Immature natural killer cell (primary cell): ENCODE data around the gene H3-3A. TPM values are rescaled to one million over a fixed set of nuclear protein-coding genes. Genes with fewer than 3 reads are reported as not detected.

Experiments
- DNase-seq, 3 donors: peaks; one replicate each; pipeline ENCODE4 v3.0.0; 2022; ENCODE audit warnings: mixed read lengths in 1 of 3
- H3K27ac Mint-ChIP-seq, 6 donors: one replicate each; pipeline ENCODE4 v1.8.0; 2020; ENCODE audit warnings: mixed read lengths in 6 of 6, mild to moderate bottlenecking in 5 of 6, inconsistent platforms in 4 of 6, moderate library complexity in 3 of 6
- H3K27me3 Mint-ChIP-seq, 3 donors: one replicate each; pipeline ENCODE4 v1.8.0; 2020 to 2021; ENCODE audit warnings: low read depth in 3 of 3, mild to moderate bottlenecking in 3 of 3, mixed read lengths in 3 of 3, moderate library complexity in 3 of 3, inconsistent platforms in 1 of 3
- H3K36me3 Mint-ChIP-seq, 3 donors: one replicate each; pipeline ENCODE4 v1.8.0; 2020; ENCODE audit warnings: mixed read lengths in 3 of 3, inconsistent platforms in 2 of 3, mild to moderate bottlenecking in 2 of 3
- H3K4me1 Mint-ChIP-seq, 2 donors: one replicate each; pipeline ENCODE4 v1.8.0; 2020; ENCODE audit warnings: inconsistent platforms in 2 of 2, mild to moderate bottlenecking in 2 of 2, mixed read lengths in 2 of 2, moderate library complexity in 1 of 2
- H3K4me3 Mint-ChIP-seq, 5 donors: one replicate each; pipeline ENCODE4 v1.8.0; 2020; ENCODE audit warnings: mild to moderate bottlenecking in 5 of 5, mixed read lengths in 5 of 5, inconsistent platforms in 3 of 5, moderate library complexity in 3 of 5
- H3K9me3 Mint-ChIP-seq, 6 donors: one replicate each; pipeline ENCODE4 v1.8.0; 2020; ENCODE audit warnings: mild to moderate bottlenecking in 6 of 6, mixed read lengths in 6 of 6, inconsistent platforms in 4 of 6, moderate library complexity in 3 of 6
- polyA plus RNA-seq, 3 donors: library from polyadenylated mRNA; unstranded; fragments of 300-500 nt; fragmentation: Illumina TruSeq; gene quantifications; one replicate each; pipeline ENCODE4 v1.2.3, GENCODE V29; 2021

The H3-3A gene
- polyA plus RNA-seq, 3 donors from 2014 or later, result 850 to 1,086 (median 967) TPM

- no peaks in the 10 kb centered on the region for H3K4me1 Mint-ChIP-seq
- no peak for DNase-seq
- no peaks in the 10 kb centered on the region for H3K27me3 Mint-ChIP-seq
- peaks cover 0 to 4% (median 0%) of the 10 kb centered on the region in 3 donors for H3K36me3 Mint-ChIP-seq
- H3K4me3 Mint-ChIP-seq, result no peak overlapping the region
- H3K9me3 Mint-ChIP-seq, result no peaks in the 10 kb centered on the region
- H3K27ac Mint-ChIP-seq, result peak overlapping the region in 1 of 6 donors; percentile 49
These were observed 23.9 kb upstream of the H3-3A start for GRCh38 chr1:226038661-226039060.

GRCh38 chr1:226041419-226041818 lies 21.1 kb upstream of the H3-3A start:
- H3K4me1 Mint-ChIP-seq, result no peaks in the 10 kb centered on the region
- H3K9me3 Mint-ChIP-seq, result no peaks in the 10 kb centered on the region
- H3K27ac Mint-ChIP-seq, result peak overlapping the region in 1 of 6 donors; percentile 30
- peaks cover 0 to 5% (median 4%) of the 10 kb centered on the region in 3 donors for H3K36me3 Mint-ChIP-seq
- no peak overlapping the region for H3K4me3 Mint-ChIP-seq
- no peak for DNase-seq
- no peaks in the 10 kb centered on the region for H3K27me3 Mint-ChIP-seq

GRCh38 chr1:226044514-226045101 lies 17.9 kb upstream of the H3-3A start:
- no peaks in the 10 kb centered on the region for H3K9me3 Mint-ChIP-seq

GRCh38 chr1:226046240-226046639 lies 16.3 kb upstream of the H3-3A start:
- no peak for DNase-seq
- H3K9me3 Mint-ChIP-seq, result no peaks in the 10 kb centered on the region
- peak overlapping the region in 1 of 6 donors; percentile 12 for H3K27ac Mint-ChIP-seq
- peaks cover 0 to 5% (median 3%) of the 10 kb centered on the region in 3 donors for H3K36me3 Mint-ChIP-seq
- no peak overlapping the region for H3K4me3 Mint-ChIP-seq
- H3K4me1 Mint-ChIP-seq, result no peaks in the 10 kb centered on the region
- H3K27me3 Mint-ChIP-seq, result peaks cover 0 to 4% (median 0%) of the 10 kb centered on the region in 3 donors

More at GRCh38 chr1:226044514-226045101, 17.9 kb upstream of the H3-3A start:
- no peak overlapping the region for H3K27ac Mint-ChIP-seq
- H3K4me1 Mint-ChIP-seq, result no peaks in the 10 kb centered on the region
- DNase-seq, result no peak
- H3K36me3 Mint-ChIP-seq, result peaks cover 0 to 5% (median 4%) of the 10 kb centered on the region in 3 donors
- H3K4me3 Mint-ChIP-seq, result no peak overlapping the region
- H3K27me3 Mint-ChIP-seq, result peaks cover 0 to 4% (median 0%) of the 10 kb centered on the region in 3 donors

GRCh38 chr1:226047495-226047894 lies 15.0 kb upstream of the H3-3A start:
- Mint-ChIP-seq H3K36me3 (peaks cover 0 to 5% (median 0%) of the 10 kb centered on the region in 3 donors), H3K27ac (no peak overlapping the region), H3K4me1 (no peaks in the 10 kb centered on the region), H3K9me3 (no peaks in the 10 kb centered on the region), H3K4me3 (no peak overlapping the region), H3K27me3 (peaks cover 0 to 4% (median 0%) of the 10 kb centered on the region in 3 donors)
- no peak for DNase-seq

- Mint-ChIP-seq H3K4me1 (no peaks in the 10 kb centered on the region), H3K4me3 (no peak overlapping the region), H3K9me3 (no peaks in the 10 kb centered on the region), H3K27ac (no peak overlapping the region), H3K27me3 (peaks cover 0 to 4% (median 0%) of the 10 kb centered on the region in 3 donors), H3K36me3 (peaks cover 0 to 5% (median 0%) of the 10 kb centered on the region in 3 donors)
- no peak for DNase-seq
These were observed 13.6 kb upstream of the H3-3A start for GRCh38 chr1:226048886-226049285.

GRCh38 chr1:226050133-226050532 lies 12.4 kb upstream of the H3-3A start:
- H3K4me1 Mint-ChIP-seq, result no peaks in the 10 kb centered on the region
- DNase-seq, result no peak
- no peak overlapping the region for H3K27ac Mint-ChIP-seq
- H3K4me3 Mint-ChIP-seq, result no peak overlapping the region
- peaks cover 0 to 6% (median 4%) of the 10 kb centered on the region in 3 donors for H3K36me3 Mint-ChIP-seq
- H3K27me3 Mint-ChIP-seq, result peaks cover 0 to 4% (median 0%) of the 10 kb centered on the region in 3 donors
- no peaks in the 10 kb centered on the region for H3K9me3 Mint-ChIP-seq

GRCh38 chr1:226051365-226051764 lies 11.2 kb upstream of the H3-3A start:
- Mint-ChIP-seq H3K4me1 (no peaks in the 10 kb centered on the region), H3K9me3 (no peaks in the 10 kb centered on the region), H3K27ac (no peak overlapping the region), H3K27me3 (peaks cover 0 to 4% (median 2%) of the 10 kb centered on the region in 3 donors), H3K36me3 (peaks cover 2 to 12% (median 4%) of the 10 kb centered on the region in 3 donors), H3K4me3 (no peak overlapping the region)
- no peak for DNase-seq

- Mint-ChIP-seq H3K27me3 (peaks cover 0 to 2% (median 1%) of the 10 kb centered on the region in 3 donors), H3K9me3 (no peaks in the 10 kb centered on the region), H3K4me3 (no peak overlapping the region), H3K27ac (no peak overlapping the region), H3K4me1 (no peaks in the 10 kb centered on the region), H3K36me3 (peaks cover 4 to 13% (median 4%) of the 10 kb centered on the region in 3 donors)
- no peak for DNase-seq
These were observed 10.5 kb upstream of the H3-3A start for GRCh38 chr1:226052061-226052460.

- peaks cover 0 to 5% of the 10 kb centered on the region in 2 donors for H3K4me1 Mint-ChIP-seq
- H3K27me3 Mint-ChIP-seq, result peaks cover 0 to 2% (median 0%) of the 10 kb centered on the region in 3 donors
- H3K27ac Mint-ChIP-seq, result peak overlapping the region in 2 of 6 donors; percentile 17 to 67
- H3K4me3 Mint-ChIP-seq, result no peak overlapping the region
- no peak for DNase-seq
- H3K9me3 Mint-ChIP-seq, result no peaks in the 10 kb centered on the region
- H3K36me3 Mint-ChIP-seq, result peaks cover 10 to 25% (median 15%) of the 10 kb centered on the region in 3 donors
These were observed 7.8 kb upstream of the H3-3A start for GRCh38 chr1:226054519-226055327.

GRCh38 chr1:226059709-226060108 lies 2.8 kb upstream of the H3-3A start:
- no peaks in the 10 kb centered on the region for H3K9me3 Mint-ChIP-seq
- peaks cover 11 to 27% (median 11%) of the 10 kb centered on the region in 3 donors for H3K36me3 Mint-ChIP-seq
- DNase-seq, result no peak
- peaks cover 19 to 26% of the 10 kb centered on the region in 2 donors for H3K4me1 Mint-ChIP-seq
- peaks cover 14 to 26% (median 18%) of the 10 kb centered on the region in 3 donors for H3K27me3 Mint-ChIP-seq
- H3K4me3 Mint-ChIP-seq, result no peak overlapping the region
- peak overlapping the region in 1 of 6 donors; percentile 13 for H3K27ac Mint-ChIP-seq

GRCh38 chr1:226060427-226060826 lies 2.1 kb upstream of the H3-3A start:
- Mint-ChIP-seq H3K36me3 (peaks cover 14 to 27% (median 15%) of the 10 kb centered on the region in 3 donors), H3K4me3 (peak overlapping the region in 3 of 5 donors; percentile 14 to 27 (median 21)), H3K27me3 (peaks cover 14 to 27% (median 18%) of the 10 kb centered on the region in 3 donors), H3K4me1 (peaks cover 25 to 34% of the 10 kb centered on the region in 2 donors), H3K27ac (peak overlapping the region in 3 of 6 donors; percentile 40 to 96 (median 86)), H3K9me3 (no peaks in the 10 kb centered on the region)
- DNase-seq, result no peak

GRCh38 chr1:226061068-226061840 lies 1.3 kb upstream of the H3-3A start:
- peaks cover 33 to 42% of the 10 kb centered on the region in 2 donors for H3K4me1 Mint-ChIP-seq

More at GRCh38 chr1:226061068-226061840, 1.3 kb upstream of the H3-3A start:
- H3K9me3 Mint-ChIP-seq, result no peaks in the 10 kb centered on the region
- H3K27me3 Mint-ChIP-seq, result peaks cover 13 to 31% (median 18%) of the 10 kb centered on the region in 3 donors
- peak in 1 of 3 donors; percentile 19 for DNase-seq
- peaks cover 14 to 30% (median 17%) of the 10 kb centered on the region in 3 donors for H3K36me3 Mint-ChIP-seq
- H3K4me3 Mint-ChIP-seq, result peak overlapping the region; percentile 88 to 93 (median 89)
- H3K27ac Mint-ChIP-seq, result peak overlapping the region; percentile 86 to 97 (median 96)
